Fibroblast of skin of right quadriceps (primary cell): Measurements from ENCODE around the gene ZNF213.
"Not testable (repeated sequence)": the region's sequence is repeated elsewhere in the genome, so short reads cannot be mapped to it uniquely, and the experiment has no call there.

Experiments
- DNase-seq: peaks from one replicate; pipeline ENCODE4 v3.0.0-alpha.2; 2013

The ZNF213 gene

GRCh38 chr16:3150346-3151218 lies 15.8 kb downstream of the ZNF213 start:
- peak; percentile 97 for DNase-seq

- DNase-seq, result no peak
Measured at GRCh38 chr16:3152027-3152276, 17.1 kb downstream of the ZNF213 start.

- DNase-seq, result peak; percentile 93
Measured at GRCh38 chr16:3152277-3152990, 17.6 kb downstream of the ZNF213 start.

- DNase-seq, result no peak
Measured at GRCh38 chr16:3152991-3153368, 18.2 kb downstream of the ZNF213 start.

- no peak for DNase-seq
Measured at GRCh38 chr16:3155181-3155580, 20.4 kb downstream of the ZNF213 start.

- no peak for DNase-seq
Measured at GRCh38 chr16:3155972-3156371, 21.1 kb downstream of the ZNF213 start.

- peak; percentile 96 for DNase-seq
Measured at GRCh38 chr16:3157229-3158025, 22.6 kb downstream of the ZNF213 start.

GRCh38 chr16:3158026-3158509 lies 23.2 kb downstream of the ZNF213 start:
- no peak for DNase-seq

- DNase-seq, result peak; percentile 87
Measured at GRCh38 chr16:3158510-3159314, 23.9 kb downstream of the ZNF213 start.

GRCh38 chr16:3161235-3162018 lies 26.6 kb downstream of the ZNF213 start:
- no peak for DNase-seq

- DNase-seq, result no peak
Measured at GRCh38 chr16:3164121-3164991, 29.5 kb downstream of the ZNF213 start.

- DNase-seq, result no peak
Measured at GRCh38 chr16:3165111-3165822, 30.4 kb downstream of the ZNF213 start.

GRCh38 chr16:3166505-3166886 lies 31.7 kb downstream of the ZNF213 start:
- no peak for DNase-seq

GRCh38 chr16:3168729-3169128 lies 33.9 kb downstream of the ZNF213 start:
- not testable (repeated sequence) for DNase-seq

GRCh38 chr16:3170440-3171180 lies 35.8 kb downstream of the ZNF213 start:
- DNase-seq, result no peak

- DNase-seq, result no peak
Measured at GRCh38 chr16:3171181-3171854, 36.5 kb downstream of the ZNF213 start.

GRCh38 chr16:3171855-3172593 lies 37.2 kb downstream of the ZNF213 start:
- peak; percentile 61 for DNase-seq
